Measurements from ENCODE around the gene FAR2.
"Not testable (repeated sequence)": the region's sequence is repeated elsewhere in the genome, so short reads cannot be mapped to it uniquely, and the experiment has no call there.

FAR2 gene

DNA sequence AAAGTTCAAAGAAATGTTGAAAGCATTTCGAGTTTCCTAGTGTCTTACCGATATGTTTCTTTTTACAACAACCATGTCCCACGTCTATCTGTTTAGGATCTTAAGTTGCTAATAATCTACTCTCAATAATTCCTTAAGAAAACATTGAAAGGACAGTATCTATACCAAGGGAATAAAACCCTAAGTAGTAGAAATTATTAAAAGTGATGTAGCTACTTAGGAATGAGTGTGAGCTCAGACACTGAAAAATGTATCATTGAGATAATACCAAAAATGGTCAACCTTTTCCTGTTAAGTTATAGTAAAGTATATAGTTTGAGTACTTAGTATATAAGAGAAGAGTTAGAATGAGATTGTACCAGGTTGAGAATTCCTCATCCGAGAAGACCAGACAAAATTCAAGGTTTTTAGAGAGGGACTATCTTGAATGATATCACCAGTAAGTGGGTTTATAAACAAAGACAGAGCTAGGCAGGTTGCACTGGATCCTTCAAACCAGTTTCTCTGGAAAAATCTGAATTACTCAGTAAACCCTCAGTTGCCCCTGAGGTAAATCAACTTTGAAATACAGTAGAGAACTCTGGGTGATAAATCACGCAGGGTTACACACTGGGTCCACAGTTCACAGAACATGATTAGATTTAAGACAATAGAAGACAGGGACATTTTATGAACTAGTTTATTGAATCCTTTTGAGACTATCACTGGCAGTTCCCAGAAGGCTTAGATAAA lies 135.1 kb downstream of the FAR2 start:
- no peak for DNase-seq

- DNase-seq = no peak
Observed at GRCh38 chr12:29286081-29286790, 137.2 kb downstream of the FAR2 start.

GRCh38 chr12:29287622-29288021 lies 138.5 kb downstream of the FAR2 start:
- no peak for DNase-seq

GRCh38 chr12:29288031-29288430 lies 139.0 kb downstream of the FAR2 start:
- no peak for DNase-seq

GRCh38 chr12:29290475-29290874 lies 141.4 kb downstream of the FAR2 start:
- not testable (repeated sequence) for DNase-seq

DNA sequence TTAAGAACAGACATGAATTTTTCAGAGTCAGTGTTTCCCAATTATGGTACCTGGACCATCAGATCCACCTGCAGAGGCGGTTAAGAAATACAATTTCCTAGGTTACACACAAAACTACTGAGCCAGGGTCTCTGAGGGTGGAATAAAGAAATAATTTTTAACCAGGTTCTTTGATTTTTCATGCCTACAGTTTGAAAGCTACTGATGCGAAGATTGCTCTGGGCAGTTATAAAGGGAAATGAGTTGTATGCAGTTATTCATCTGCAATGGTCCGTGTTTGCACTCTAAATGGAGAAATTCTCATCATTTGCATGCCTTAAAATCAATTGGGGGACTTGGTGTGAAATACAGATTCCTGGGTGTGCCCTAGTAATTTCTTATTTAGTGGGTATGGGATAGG lies 142.1 kb downstream of the FAR2 start:
- DNase-seq = no peak

DNA sequence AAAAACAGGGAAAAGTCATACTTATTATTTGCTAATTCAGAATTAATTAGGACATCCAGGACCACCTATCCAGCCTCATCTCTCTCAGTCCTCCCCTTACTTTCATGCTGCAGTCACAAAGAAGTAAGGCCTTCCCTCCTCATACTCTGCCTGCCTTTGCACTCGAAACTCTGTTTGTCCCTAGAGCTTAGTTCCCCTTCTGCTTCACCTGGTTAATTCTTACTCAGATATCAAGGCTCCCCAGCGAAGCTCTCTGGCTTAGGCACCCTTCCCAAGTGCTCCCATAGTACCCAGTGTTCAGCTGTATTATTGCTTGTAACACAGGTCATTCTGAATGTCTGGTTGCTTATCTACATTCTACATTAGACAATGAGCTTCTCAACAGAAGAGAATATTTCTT lies 150.6 kb downstream of the FAR2 start:
- DNase-seq = no peak

- no peak for DNase-seq
Observed at GRCh38 chr12:29301114-29301513, 152.0 kb downstream of the FAR2 start.

- DNase-seq = no peak
Observed at GRCh38 chr12:29304388-29304787, 155.3 kb downstream of the FAR2 start.

DNA sequence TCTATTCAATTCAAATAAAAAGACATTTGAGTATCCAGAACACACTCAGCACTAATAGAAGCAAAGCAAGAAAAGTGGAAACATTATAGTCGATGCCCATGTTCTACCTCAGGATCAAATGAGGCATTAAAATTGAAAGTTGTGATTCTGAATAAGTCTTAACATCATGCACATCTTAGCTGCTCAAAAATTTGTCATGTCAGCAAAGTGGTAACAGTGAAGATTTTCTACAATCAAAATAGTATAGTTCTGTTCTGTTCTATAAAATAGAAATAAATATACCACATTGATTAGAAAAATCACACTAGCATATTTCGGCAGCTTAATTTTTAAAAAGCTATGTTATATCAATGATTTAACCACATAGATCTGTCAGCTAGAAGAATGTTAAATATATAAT lies 157.2 kb downstream of the FAR2 start:
- DNase-seq = no peak

DNA sequence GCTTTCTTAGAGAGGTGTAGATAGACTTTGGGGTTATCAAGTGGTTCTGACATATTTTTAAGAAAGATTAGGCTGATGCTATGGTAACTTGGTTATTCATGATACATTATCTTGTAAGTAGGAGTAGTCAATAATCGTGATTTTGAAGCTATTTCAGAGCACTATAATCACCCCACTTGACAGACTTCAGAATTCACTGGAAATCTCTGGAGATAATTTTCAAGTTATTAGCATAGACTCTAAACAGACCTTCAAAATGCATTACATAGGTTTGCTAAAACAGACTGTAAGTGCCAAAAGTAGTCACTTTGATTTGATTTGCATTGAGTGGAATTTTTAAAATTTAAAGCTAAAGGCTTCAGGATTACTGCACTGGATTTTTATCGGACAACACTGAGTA lies 157.6 kb downstream of the FAR2 start:
- DNase-seq = no peak

DNA sequence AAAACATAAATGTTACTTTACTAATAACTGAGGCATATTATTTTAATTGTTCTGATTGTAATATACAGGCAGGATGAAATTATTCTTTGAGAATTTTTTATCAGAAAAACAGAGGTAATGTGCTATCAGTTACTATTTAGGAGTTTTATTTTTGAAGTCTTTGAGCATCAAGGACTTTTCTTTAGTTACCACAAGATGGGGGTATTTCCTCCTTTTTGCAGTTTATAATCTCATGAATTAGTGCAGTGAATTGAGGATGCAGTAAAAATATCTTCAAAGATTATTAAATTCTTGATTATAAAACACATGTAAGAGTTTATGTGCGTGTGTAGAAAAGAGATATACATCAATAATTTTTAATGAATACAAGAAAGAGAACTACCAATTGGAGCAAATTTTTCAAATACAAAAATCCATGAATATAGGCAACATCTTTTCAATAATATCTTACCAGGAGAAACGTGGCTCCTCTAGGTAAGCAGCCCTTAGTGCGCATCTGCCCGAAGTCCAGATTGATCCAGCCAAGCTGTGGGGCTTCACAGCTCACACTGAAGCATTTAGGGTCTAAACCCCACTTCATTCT lies 160.3 kb downstream of the FAR2 start:
- no peak for DNase-seq

- DNase-seq = no peak
Observed at GRCh38 chr12:29310899-29311298, 161.8 kb downstream of the FAR2 start.

DNA sequence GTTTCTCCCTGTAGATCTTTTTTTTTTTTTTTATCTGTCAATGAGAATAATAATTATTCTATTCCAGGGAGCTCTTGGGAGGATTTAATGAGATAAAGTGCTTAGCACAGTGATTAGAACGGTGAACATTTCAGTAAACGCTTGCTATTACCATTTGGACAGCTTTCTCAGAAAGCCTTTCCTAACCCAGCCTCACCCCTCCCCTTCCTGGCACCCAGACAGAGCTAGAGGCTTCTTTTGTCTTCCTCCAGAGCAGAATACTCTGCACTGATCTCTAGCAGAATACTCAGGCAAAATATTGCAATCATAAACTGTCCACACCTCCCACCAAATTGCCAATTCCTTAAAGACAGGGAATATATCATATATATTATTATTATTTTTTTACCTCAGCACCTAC lies 165.3 kb downstream of the FAR2 start:
- DNase-seq = peak; percentile 7

DNA sequence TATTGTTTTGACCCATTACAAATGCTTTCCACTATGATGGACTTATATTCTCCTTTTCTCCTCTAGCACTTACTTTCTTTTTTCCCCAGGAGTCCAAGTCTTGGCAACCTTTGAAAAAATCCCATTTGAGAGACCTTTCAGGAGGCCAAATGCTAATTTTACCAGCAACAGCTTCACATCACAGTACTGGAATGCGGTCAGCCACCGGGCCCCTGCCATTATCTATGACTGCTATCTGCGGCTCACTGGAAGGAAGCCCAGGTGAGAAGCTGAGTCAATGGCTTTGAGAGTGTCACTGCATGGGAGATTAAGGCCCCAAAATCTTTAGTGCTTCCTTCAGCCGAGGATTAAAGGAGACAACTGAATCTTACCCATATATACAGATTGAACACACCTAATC lies 167.7 kb downstream of the FAR2 start:
- no peak for DNase-seq

DNA sequence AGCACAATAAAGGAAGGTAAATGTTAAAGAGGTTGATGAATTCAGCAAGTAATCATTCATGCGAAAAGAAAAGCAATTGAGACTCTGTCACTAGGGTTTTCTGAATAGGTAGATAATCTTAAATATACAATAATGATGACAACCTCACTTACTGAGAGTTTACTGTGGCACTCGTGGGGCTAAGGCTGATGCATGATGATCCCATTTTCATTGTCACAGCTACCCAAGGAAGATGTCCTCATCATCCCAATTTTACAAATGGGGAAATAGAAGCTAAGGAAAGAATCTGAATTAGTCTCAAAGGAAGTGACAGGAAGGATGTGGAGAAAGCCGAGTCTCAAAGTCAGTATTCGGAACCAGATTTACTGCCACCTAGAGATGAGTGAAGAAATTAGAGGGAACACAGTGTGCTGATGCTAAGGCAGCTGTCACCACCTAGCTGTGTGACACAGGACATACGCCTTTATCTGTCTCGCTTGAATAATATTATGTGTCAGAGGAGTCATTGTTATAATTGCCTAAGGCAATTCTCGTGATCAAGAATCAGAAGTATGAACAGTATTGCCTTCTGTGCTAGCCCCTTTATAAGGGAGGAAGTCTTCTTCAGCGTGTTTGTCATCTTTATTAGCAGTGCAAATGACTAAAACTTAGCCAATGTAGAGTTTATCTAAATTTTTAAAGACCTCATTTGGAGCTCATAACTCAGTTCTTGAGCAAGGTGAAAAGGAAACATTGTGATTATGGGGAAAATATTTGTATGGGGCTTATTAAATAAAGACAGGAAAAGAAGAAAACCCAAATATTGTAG lies 168.7 kb downstream of the FAR2 start:
- DNase-seq = peak; percentile 71

GRCh38 chr12:29320295-29321085 lies 171.4 kb downstream of the FAR2 start:
- no peak for DNase-seq

DNA sequence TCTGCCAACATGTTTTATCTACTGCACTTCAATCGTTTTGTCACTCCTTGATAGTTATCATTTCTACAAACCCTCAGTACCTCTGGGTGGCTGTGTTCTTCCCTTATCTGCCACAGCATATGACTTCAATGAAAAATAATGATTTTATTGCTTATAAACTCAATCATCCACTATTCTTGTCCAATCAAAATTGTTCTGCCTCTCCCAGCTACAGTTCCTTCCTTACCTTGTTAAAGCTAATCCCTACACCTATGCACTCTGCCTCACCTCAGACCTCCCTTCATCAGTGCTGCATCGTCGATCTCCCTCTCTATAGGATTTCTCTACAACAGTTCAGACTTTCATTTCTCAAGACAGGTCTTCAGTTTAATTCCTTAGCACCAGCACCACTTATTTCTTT lies 173.1 kb downstream of the FAR2 start:
- DNase-seq = no peak

DNA sequence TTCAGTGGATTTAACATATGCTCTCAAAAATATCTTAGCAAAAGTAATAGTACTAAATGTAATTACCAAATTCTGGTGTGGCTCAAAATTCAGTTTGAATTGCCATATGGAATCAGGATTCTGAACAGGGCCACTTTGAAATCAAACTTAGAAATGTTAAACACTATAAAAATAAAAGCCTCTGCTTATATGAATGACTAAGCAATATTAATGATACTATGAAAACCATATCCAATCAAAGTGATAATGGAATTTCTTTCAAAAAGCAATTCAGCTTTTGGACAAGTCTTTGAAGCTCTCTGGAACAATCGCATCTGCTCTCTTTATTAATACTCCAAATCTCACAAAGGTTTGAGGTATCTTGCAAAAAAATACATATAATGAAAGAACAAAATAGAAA lies 180.3 kb downstream of the FAR2 start:
- DNase-seq = no peak

DNA sequence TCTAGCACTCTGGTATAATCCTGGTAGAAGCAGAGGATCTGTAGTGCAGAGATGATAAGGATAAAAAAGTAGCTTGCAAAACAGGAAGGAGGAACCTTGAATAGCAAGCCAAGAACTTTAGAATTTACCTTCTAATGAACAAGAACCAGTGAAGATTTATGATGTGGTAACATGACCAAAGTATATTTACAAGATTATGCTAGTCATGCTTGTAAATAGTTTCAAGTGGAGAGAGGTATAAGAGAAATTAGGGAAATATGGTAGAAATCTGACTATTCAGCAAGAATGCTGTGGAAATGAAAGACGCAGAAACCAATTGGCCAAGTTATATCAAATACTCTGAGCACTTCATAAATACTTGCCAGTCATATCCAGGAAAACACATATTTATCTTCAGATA lies 184.1 kb downstream of the FAR2 start:
- no peak for DNase-seq

DNA sequence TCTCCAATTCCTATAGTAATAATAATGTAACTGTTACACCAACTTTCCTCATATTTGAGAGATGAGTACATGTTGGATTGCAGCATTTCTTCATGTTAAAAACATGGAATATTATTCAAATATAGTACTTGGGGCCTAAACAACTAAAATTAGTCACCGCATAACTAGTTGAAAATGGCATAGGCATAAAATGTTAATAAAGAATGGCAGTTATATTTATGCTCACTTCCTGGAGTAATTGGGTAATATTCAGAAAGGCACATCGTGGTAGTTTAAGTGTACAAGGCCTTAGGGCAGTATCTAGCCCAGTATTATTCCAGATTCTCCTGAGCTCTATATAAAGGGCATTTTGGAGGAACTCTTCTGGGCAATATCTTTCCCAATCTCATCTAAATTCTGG lies 185.9 kb downstream of the FAR2 start:
- no peak for DNase-seq

DNA sequence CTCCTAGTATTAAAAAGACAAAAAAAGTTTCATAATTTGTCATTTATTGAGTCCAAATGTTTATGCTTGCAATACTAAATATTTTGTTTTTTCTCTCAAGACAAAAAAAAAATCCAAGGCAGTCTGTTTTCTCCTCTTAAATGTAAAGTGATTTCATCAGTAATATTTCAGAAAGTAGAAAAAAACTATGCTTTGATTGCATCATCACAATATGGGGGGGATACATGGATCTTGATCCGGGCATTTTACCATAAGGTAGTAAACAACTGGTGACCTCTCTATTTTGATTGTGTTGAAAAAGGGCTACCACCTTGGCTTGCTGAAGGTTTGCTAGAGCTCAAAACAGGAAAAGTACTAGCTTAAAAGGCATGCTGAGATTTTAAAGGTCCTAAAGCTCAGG lies 188.2 kb downstream of the FAR2 start:
- DNase-seq = no peak

Measured in GF-D8 (cell line).